HepG2 (cell line): Measurements from ENCODE around the gene PTPRH. TPM values are rescaled to one million over a fixed set of nuclear protein-coding genes. Genes with fewer than 3 reads are reported as not detected.

Source experiments
- AKAP8 ChIP-seq: sonication (generic); formaldehyde crosslinking; IDR thresholded peaks from 2 replicates; pipeline ENCODE4 v1.5.1; 2020; ENCODE audit warnings: mild to moderate bottlenecking, missing genetic modification reagents
- FOXC1 ChIP-seq: sonication (generic); formaldehyde crosslinking; IDR thresholded peaks from 2 replicates; pipeline ENCODE4 v1.8.0; 2022; ENCODE audit warnings: mild to moderate bottlenecking, missing genetic modification reagents, borderline replicate concordance
- GABPB1 ChIP-seq: IDR thresholded peaks from 2 replicates; pipeline ENCODE4 v1.6.1; 2016; ENCODE audit warnings: mild to moderate bottlenecking, missing genetic modification reagents, moderate library complexity, missing compliant biosample characterization
- ISX ChIP-seq: sonication (generic); formaldehyde crosslinking; conservative IDR thresholded peaks from 2 replicates; pipeline ENCODE4 v1.5.0; 2020; ENCODE audit warnings: missing genetic modification reagents
- KAT8 ChIP-seq: IDR thresholded peaks from 2 replicates; pipeline ENCODE4 v1.6.1; 2016; ENCODE audit warnings: missing genetic modification reagents, missing compliant biosample characterization
- TEAD3 ChIP-seq: optimal IDR thresholded peaks from 2 replicates; pipeline ENCODE3; 2016; ENCODE audit warnings: borderline replicate concordance
- ZNF501 ChIP-seq: sonication (generic); formaldehyde crosslinking; IDR thresholded peaks from 2 replicates; pipeline ENCODE4 v1.5.1; 2020; ENCODE audit warnings: mild to moderate bottlenecking, moderate library complexity, missing genetic modification reagents
- polyA plus RNA-seq, 8 experiments: library from polyadenylated mRNA; depleted of rRNA in 3 of 8; stranded (reverse) in 7 of 8; unstranded in 1 of 8; fragments of >200 nt; fragmentation: Illumina TruSeq in 4 of 8; extraction: Trizol in 4 of 8; gene quantifications; 2 replicates each; pipeline versions ENCODE4 v1.2.1 to v1.2.3, GENCODE V29; 2011 to 2016; ENCODE audit warnings: low read depth in 4 of 8, missing spikeins in 1 of 8, mixed read lengths in 1 of 8; ENCODE audit not compliant: insufficient read depth in 1 of 8
- total RNA-seq, 5 experiments: library from RNA; depleted of rRNA; stranded (reverse); fragments of >200 nt; fragmentation: Illumina TruSeq; extraction: Trizol; gene quantifications; 2 replicates each; pipeline ENCODE4 v1.2.3, GENCODE V29; 2016; ENCODE audit warnings: low read depth in 1 of 5
- TF ChIP-seq, protein P1 (sequence below): sonication (generic); formaldehyde crosslinking; IDR thresholded peaks from 2 replicates; pipeline ENCODE4 v1.5.1; 2020; ENCODE audit warnings: mild to moderate bottlenecking, missing genetic modification reagents, moderate library complexity
- TF ChIP-seq, protein P2 (sequence below): sonication (generic); formaldehyde crosslinking; IDR thresholded peaks from 2 replicates; pipeline ENCODE4 v1.9.0; 2022; ENCODE audit warnings: missing genetic modification reagents, mild to moderate bottlenecking, borderline replicate concordance

Gene PTPRH
- total and polyA plus RNA-seq, 2 of the 13 experiments (the other 11 are each of a cell fraction or from before 2014, with no cell fraction given), result 14.7 to 125 TPM

DNA sequence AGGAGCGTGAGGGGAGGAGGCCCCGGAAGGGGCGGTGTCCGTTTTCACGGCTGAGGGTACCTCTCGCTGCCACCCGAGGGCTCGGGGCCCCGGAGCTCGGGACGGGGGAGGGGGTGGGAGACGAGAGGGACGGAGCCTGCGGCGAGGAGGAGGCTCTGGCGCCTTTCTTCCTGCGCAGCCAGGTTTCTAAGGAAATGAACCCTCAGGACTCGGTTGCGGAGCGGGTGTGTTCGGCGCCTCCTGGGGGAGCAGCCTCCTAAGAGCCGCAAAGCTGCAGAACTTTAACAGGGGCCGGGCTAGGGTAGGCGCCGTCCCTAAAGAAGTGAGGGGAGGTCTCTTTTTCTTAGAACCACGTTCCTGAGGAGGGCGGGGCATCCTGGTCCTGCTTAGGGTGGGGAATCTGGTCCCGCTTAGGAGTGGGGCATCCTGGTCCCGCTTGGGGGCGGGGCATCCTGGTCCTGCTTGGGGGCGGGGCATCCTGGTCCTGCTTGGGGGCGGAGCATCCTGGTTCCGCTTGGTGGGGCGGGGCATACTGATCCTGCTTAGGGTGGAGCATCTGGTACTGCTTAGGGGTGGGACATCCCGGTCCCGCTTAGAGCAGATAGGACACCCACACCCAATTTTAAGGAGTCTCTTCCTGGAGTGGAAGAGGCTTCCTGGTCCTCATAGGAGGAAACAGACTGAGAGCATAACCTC is 35.4 kb downstream of the PTPRH start (continued):
- TF ChIP-seq FOXC1 (CRISPR knock-in tag) (0 out of 2 replicates have a peak, but pooled peaks have one; percentile 27), KAT8 (peak; percentile 17; the same call in 1 of the 2 replicates), ZNF501 (CRISPR knock-in tag) (no peak), GABPB1 (CRISPR knock-in tag) (peak; percentile 69; the same call in 1 of the 2 replicates), TEAD3 (CRISPR knock-in tag) (peak; percentile 6), ISX (CRISPR knock-in tag) (no peak), AKAP8 (CRISPR knock-in tag) (no peak)
- TF ChIP-seq, protein P1, sequence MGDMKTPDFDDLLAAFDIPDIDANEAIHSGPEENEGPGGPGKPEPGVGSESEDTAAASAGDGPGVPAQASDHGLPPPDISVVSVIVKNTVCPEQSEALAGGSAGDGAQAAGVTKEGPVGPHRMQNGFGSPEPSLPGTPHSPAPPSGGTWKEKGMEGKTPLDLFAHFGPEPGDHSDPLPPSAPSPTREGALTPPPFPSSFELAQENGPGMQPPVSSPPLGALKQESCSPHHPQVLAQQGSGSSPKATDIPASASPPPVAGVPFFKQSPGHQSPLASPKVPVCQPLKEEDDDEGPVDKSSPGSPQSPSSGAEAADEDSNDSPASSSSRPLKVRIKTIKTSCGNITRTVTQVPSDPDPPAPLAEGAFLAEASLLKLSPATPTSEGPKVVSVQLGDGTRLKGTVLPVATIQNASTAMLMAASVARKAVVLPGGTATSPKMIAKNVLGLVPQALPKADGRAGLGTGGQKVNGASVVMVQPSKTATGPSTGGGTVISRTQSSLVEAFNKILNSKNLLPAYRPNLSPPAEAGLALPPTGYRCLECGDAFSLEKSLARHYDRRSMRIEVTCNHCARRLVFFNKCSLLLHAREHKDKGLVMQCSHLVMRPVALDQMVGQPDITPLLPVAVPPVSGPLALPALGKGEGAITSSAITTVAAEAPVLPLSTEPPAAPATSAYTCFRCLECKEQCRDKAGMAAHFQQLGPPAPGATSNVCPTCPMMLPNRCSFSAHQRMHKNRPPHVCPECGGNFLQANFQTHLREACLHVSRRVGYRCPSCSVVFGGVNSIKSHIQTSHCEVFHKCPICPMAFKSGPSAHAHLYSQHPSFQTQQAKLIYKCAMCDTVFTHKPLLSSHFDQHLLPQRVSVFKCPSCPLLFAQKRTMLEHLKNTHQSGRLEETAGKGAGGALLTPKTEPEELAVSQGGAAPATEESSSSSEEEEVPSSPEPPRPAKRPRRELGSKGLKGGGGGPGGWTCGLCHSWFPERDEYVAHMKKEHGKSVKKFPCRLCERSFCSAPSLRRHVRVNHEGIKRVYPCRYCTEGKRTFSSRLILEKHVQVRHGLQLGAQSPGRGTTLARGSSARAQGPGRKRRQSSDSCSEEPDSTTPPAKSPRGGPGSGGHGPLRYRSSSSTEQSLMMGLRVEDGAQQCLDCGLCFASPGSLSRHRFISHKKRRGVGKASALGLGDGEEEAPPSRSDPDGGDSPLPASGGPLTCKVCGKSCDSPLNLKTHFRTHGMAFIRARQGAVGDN, result peak; percentile 65
- TF ChIP-seq, protein P2, sequence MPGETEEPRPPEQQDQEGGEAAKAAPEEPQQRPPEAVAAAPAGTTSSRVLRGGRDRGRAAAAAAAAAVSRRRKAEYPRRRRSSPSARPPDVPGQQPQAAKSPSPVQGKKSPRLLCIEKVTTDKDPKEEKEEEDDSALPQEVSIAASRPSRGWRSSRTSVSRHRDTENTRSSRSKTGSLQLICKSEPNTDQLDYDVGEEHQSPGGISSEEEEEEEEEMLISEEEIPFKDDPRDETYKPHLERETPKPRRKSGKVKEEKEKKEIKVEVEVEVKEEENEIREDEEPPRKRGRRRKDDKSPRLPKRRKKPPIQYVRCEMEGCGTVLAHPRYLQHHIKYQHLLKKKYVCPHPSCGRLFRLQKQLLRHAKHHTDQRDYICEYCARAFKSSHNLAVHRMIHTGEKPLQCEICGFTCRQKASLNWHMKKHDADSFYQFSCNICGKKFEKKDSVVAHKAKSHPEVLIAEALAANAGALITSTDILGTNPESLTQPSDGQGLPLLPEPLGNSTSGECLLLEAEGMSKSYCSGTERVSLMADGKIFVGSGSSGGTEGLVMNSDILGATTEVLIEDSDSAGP (CRISPR knock-in tag), result 0 out of 2 replicates have a peak, but pooled peaks have one; percentile 36
